ENCODE measurements around the gene CRIP2.

The CRIP2 gene

DNA sequence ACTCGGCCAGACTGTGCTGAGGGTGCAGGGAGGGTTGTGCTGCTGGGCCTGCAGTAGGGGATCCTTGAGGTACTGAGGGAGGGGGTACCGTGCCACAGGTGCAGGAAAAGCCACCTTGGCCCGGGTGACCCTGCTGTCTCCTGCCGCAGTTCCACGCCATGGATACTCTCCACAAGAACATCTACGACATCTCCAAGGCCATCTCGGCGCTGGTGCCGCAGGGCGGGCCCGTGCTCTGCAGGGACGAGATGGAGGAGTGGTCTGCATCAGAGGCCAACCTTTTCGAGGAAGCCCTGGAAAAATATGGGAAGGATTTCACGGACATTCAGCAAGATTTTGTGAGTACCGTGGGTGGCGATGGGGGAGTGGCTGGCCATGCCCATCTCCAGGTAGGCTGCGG, 14.0 kb upstream of the CRIP2 start:
- in situ Hi-C loops (cut with HindIII; ENCODE audit: low sequenced_read_pairs): no loop called here

- in situ Hi-C loops (cut with HindIII; ENCODE audit: low sequenced_read_pairs): no loop called here
Observed at GRCh38 chr14:105461903-105462302, 12.7 kb upstream of the CRIP2 start.

DNA sequence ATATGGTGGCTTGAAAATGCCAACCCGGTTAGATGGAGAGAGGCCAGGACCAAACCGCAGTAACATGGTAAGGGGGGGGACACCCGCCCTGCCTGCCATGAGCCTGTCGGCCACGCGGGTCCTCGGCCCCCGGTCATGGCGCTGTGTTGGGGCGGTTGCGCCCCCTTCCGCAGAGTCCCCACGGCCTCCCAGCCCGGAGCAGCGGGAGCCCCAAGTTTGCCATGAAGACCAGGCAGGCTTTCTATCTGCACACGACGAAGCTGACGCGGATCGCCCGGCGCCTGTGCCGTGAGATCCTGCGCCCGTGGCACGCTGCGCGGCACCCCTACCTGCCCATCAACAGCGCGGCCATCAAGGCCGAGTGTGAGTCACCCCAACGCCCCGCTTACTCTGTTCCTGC, 10.1 kb upstream of the CRIP2 start:
- in situ Hi-C loops (cut with HindIII; ENCODE audit: low sequenced_read_pairs): no loop called here

GRCh38 chr14:105465209-105466031, 9.2 kb upstream of the CRIP2 start:
- in situ Hi-C loops (cut with HindIII; ENCODE audit: low sequenced_read_pairs): no loop called here

DNA sequence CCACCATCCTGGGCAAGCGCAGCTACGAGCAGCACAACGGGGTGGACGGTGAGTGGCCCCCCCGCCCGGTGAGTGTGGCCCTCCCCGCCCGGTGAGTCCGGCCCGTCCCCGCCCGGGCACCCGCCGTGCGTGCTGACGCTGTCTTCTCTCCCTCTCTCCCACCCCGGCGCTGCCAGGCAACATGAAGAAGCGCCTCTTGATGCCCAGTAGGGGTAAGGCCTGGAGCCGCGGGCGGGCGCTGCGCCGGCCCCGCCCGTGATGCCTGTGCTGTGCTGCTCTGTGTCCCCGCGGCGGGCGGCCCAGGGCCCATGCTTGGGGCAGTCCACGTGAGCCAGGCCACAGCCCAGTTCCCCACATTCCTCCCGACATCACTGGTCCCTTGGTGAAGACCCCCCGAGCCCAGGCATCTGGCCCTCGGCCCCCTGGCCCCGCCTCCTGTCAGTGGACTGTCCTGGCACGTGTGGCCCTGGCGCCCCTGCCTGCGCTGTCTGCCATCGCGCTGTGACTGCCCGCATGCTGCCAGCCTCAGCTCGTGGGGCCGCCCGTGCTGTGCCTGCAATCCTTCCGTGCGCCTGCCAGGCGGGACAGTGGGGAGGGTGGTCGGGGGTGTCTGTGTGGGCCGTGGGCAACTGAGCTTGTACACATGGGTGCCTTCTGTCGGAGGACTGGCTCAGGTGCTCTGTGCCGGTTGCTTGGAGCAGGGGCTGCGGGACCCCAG, 7.9 kb upstream of the CRIP2 start:
- in situ Hi-C loops (cut with HindIII; ENCODE audit: low sequenced_read_pairs): no loop called here

DNA sequence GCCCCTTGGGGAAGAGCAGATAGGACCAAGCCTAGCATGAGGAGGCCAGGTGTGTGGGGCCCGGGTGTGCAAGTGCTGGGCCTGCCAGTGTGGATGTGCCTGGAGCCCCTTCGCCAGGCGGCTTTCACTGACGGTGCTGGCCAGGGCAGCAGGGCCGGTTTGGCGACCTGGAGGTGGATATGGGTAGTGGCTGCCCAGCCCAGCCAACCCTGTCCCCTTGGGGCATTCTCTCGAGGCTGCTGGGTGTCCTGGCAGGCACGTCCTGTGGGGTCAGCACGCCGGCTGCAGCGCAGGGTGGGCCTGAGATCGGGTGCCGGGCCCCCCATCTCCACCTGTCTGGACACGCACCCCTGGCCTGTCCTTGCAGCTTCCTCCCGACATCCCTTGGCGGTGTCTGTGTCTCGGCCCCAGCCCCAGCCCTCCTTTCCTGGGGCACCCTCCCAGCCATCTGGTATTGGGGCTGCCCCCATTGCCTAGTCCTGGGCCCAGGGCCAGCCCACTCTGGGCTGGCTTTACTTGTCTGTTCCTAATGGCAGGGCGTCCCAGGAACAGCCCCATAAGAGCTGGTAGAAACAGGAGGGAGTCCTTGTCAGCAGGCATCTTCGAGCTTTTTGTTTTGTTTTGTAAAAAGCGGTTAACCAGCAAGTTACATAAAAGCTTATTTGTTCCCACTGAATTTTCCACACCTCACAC, 7.2 kb upstream of the CRIP2 start:
- in situ Hi-C loops (cut with HindIII; ENCODE audit: low sequenced_read_pairs): no loop called here

- in situ Hi-C loops (cut with HindIII; ENCODE audit: low sequenced_read_pairs): no loop called here
Observed at GRCh38 chr14:105467942-105468471, 6.6 kb upstream of the CRIP2 start.

DNA sequence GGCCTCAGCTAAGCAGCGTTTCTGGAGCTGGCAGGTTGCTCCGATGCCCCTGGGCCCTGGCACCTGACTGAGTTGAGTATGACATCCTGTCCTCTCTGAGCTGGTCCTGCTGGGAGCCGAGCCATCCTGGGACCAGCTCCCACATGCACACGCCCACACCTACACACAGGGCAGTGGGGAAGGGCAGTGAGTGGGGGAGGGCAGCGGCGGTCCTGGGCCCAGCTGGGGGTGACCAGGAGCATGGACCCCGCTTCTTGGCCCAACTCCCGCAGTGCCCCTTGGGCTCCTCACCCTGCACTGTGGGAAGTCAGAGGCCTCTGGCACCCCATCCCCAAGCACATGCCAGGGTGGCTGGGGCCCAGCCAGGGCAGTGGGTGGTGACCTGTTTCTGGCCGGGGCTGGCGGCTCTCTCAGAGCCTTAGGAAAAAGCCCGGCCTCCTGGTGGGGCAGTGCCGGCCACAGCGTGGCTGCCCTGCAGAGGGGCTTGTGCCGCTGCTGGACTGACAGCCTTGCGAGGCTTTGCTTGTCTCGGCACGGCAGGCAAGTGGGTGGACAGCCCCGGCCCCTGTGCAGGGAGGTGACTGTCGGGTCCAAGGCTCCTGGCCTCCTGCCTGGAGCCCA, 5.9 kb upstream of the CRIP2 start:
- in situ Hi-C loops (cut with HindIII; ENCODE audit: low sequenced_read_pairs): no loop called here

GRCh38 chr14:105469456-105470349, 4.9 kb upstream of the CRIP2 start:
- in situ Hi-C loops (cut with HindIII; ENCODE audit: low sequenced_read_pairs): no loop called here

GRCh38 chr14:105470350-105471296, 4.0 kb upstream of the CRIP2 start:
- in situ Hi-C loops (cut with HindIII; ENCODE audit: low sequenced_read_pairs): no loop called here

- in situ Hi-C loops (cut with HindIII; ENCODE audit: low sequenced_read_pairs): no loop called here
Observed at GRCh38 chr14:105471297-105471821, 3.3 kb upstream of the CRIP2 start.

DNA sequence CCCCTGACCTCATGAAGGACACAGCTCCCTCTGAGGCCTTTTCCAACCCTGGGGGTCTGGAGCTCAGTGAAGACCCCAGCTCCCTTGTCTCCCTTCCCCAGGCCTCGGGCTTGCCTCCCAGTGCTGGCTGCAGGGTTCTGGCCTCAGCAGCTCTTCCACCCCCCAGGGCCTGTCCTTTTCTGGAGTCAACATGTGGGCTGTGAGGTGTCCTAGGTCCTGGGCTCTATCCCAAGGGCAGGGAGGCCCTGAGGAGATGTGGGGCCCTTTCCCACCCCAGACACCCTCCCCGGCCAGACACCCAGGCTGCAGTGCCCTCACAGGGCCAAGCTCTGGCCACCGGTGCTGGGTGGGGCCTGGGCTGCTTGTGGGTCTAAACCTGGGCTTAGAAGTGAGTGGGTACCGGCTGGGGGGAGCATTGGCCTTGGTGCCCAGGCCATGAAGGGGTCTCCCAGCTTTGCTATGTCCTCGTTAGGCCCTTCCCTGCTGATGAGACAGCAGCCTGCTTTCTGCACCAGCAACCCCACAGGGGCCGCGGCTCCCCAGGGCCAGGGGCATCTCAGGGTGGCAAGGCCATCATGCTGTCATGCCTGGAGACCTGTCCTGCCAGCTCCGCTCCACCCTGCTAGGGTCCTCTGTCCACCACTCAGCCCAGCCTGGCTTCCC, 2.7 kb upstream of the CRIP2 start:
- in situ Hi-C loops (cut with HindIII; ENCODE audit: low sequenced_read_pairs): no loop called here

GRCh38 chr14:105472486-105472991, 2.1 kb upstream of the CRIP2 start:
- in situ Hi-C loops (cut with HindIII; ENCODE audit: low sequenced_read_pairs): no loop called here

GRCh38 chr14:105473033-105473676, 1.5 kb upstream of the CRIP2 start:
- in situ Hi-C loops (cut with HindIII; ENCODE audit: low sequenced_read_pairs): no loop called here

GRCh38 chr14:105473677-105474482, 741 bp upstream of the CRIP2 start:
- in situ Hi-C loops (cut with HindIII; ENCODE audit: low sequenced_read_pairs): no loop called here

DNA sequence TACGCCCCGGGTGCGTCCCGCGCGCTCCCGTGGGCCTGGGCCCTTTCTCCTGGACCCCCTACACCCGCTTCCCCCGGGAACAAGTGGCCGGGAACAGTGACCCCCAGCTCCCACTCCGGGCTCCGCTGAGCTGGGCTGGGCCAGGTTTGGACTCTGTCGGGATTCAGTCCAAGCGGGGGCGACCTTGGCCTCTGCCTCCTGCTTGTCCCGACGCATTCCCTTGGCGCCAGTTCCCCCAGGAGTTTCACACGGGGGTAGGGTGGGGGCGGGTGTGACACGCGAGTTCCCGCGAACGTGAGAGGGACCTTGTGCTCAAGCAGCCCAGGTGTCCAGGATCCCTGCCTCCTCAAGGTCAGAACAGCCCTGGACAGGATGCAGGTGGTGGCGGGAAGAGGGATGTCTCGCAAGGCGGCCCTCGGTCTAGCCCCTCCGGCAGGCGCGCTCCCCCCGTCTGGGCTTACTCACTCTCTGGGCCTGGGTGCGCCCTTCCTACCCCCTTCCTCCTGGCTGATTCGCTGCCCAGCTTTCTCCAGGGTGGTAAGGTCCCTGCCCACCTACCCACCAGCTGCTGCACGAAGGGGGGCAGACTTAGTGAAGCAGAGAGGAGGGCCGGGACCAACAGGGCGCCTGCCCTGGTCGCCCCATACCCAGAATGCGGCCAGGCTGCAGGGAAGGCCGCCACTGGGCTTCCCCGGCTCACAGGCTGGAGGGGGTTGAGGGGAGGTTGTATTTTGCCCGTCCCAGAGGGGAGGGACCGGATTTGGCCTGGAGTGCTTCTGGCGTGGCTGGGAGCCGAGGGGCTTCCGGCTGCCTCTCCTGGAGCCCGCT, 862 bp downstream of the CRIP2 start:
- in situ Hi-C loops (cut with HindIII; ENCODE audit: low sequenced_read_pairs): no loop called here
